K562 (cell line): ENCODE results near the gene A2ML1. TPM values are rescaled to one million over a fixed set of nuclear protein-coding genes. Genes with fewer than 3 reads are reported as not detected.

ENCODE experiments used
- ATAC-seq: fragments of 200-7000 bp; cut with Tn5 transposase; 3 replicates; pipeline ENCODE4 v1.9.1; 2020; ENCODE audit warnings: moderate library complexity
- BruUV-seq: library from RNA; stranded (reverse); fragments of 400-500 nt; replicated peaks from 2 replicates; lab custom pipeline; 2021; lab: Mats Ljungman, UMichigan
- CTCF ChIA-PET: fragments of 300-600 bp; formaldehyde crosslinking; extraction: SDS; loops from one replicate; lab custom pipeline; 2021; ENCODE audit warnings: low intra/inter-chr PET ratio; lab: Yijun Ruan, JAX
- POLR2A ChIA-PET: fragments of 300-600, 350-650 bp; sonication (Branson Sonifier 250); formaldehyde crosslinking; extraction: SDS; loops from one replicate; lab custom pipeline; 2021; ENCODE audit warnings: antibody characterized with exemption, inconsistent platforms; lab: Yijun Ruan, JAX
- DNase-seq, 4 experiments: peaks; one replicate each; pipeline versions ENCODE4 v3.0.0 to v3.0.0-alpha.2; 2011 to 2018; ENCODE audit warnings: low spot score in 3 of 4, mixed read lengths in 3 of 4; ENCODE audit errors: extremely low read depth in 1 of 4
- FAIRE-seq: peaks from 2 replicates; lab custom pipeline; 2011; peaks lifted over from hg19 to GRCh38; lab: Jason Lieb, UNC
- H2AFZ ChIP-seq: 2 replicates; pipeline ENCODE4 v1.6.0; 2011; ENCODE audit warnings: low read depth, low read length, control low read depth, inconsistent platforms
- H3K27ac ChIP-seq: fragments of 200-600 bp; 3 replicates; pipeline ENCODE4 v1.8.0; 2011; ENCODE audit warnings: low read depth, mild to moderate bottlenecking, control low read depth, inconsistent platforms, low read length, moderate library complexity, mixed read lengths; ENCODE audit errors: extremely low read depth
- H3K27me3 ChIP-seq, 2 experiments: fragments of 300-600 bp in 1 of 2; 2 replicates in 1 of 2; 3 replicates in 1 of 2; pipeline versions ENCODE4 v1.6.0 to v1.8.0; 2011; ENCODE audit warnings: inconsistent platforms in 2 of 2, low read length in 2 of 2, mild to moderate bottlenecking in 1 of 2, mixed read lengths in 1 of 2, moderate library complexity in 1 of 2; ENCODE audit not compliant: control insufficient read depth in 2 of 2, insufficient read depth in 2 of 2
- H3K36me3 ChIP-seq: fragments of 300-600 bp; 3 replicates; pipeline ENCODE4 v1.8.0; 2011; ENCODE audit warnings: mild to moderate bottlenecking, low read length, inconsistent platforms; ENCODE audit not compliant: control insufficient read depth, insufficient read depth
- H3K4me1 ChIP-seq, 2 experiments: fragments of 200-600 bp in 1 of 2; replicated peaks in 1 of 2; 2 replicates in 1 of 2; 3 replicates in 1 of 2; pipeline versions ENCODE4 v1.5.1 to v1.8.0; 2011; ENCODE audit warnings: inconsistent platforms in 2 of 2, low read length in 2 of 2, mild to moderate bottlenecking in 1 of 2, mixed read lengths in 1 of 2, moderate library complexity in 1 of 2; ENCODE audit not compliant: control insufficient read depth in 2 of 2, insufficient read depth in 2 of 2
- H3K4me2 ChIP-seq: 2 replicates; pipeline ENCODE4 v1.6.1; 2011; ENCODE audit warnings: low read length, control low read depth, inconsistent platforms, mixed read lengths; ENCODE audit not compliant: insufficient read depth
- H3K4me3 ChIP-seq: fragments of 200-600 bp; sonication (generic), shearing (Covaris generic); 2 replicates; pipeline ENCODE4 v1.5.1; 2016; ENCODE audit warnings: control low read depth, inconsistent platforms
- H3K79me2 ChIP-seq: fragments of 200-600 bp; 3 replicates; pipeline ENCODE4 v1.8.0; 2011; ENCODE audit warnings: low read length, inconsistent platforms; ENCODE audit not compliant: control insufficient read depth, insufficient read depth
- H3K9ac ChIP-seq, 2 experiments: 2 replicates each; pipeline versions ENCODE4 v1.6.0 to v1.6.1; 2011; ENCODE audit warnings: low read depth in 2 of 2, low read length in 2 of 2, control low read depth in 1 of 2, inconsistent platforms in 1 of 2, mild to moderate bottlenecking in 1 of 2, mixed read lengths in 1 of 2; ENCODE audit not compliant: insufficient read depth in 1 of 2
- H3K9me1 ChIP-seq: one replicate; pipeline ENCODE4 v1.6.0; 2011; ENCODE audit warnings: inconsistent platforms, mild to moderate bottlenecking, low read length, moderate library complexity; ENCODE audit not compliant: control insufficient read depth, insufficient read depth
- H3K9me3 ChIP-seq: replicated peaks from 2 replicates; pipeline ENCODE4 v1.5.1; 2011; ENCODE audit warnings: low read depth, low read length, inconsistent platforms; ENCODE audit not compliant: control insufficient read depth, insufficient read depth
- H4K20me1 ChIP-seq: replicated peaks from 2 replicates; pipeline ENCODE4 v1.6.1; 2011; ENCODE audit warnings: low read length, inconsistent platforms, mixed read lengths; ENCODE audit not compliant: control insufficient read depth, insufficient read depth
- ASH1L ChIP-seq: fragments of 450-650 bp; IDR thresholded peaks from 2 replicates; pipeline ENCODE4 v1.6.1; 2018; ENCODE audit warnings: borderline replicate concordance, mild to moderate bottlenecking, low read depth; ENCODE audit not compliant: partially characterized antibody
- HMGN3 ChIP-seq: IDR thresholded peaks from 2 replicates; pipeline ENCODE4 v1.6.1; 2011; ENCODE audit warnings: borderline replicate concordance, low read depth, mild to moderate bottlenecking, mixed read lengths, low read length; ENCODE audit not compliant: insufficient read length; ENCODE audit errors: extremely low read depth
- HNRNPK ChIP-seq: fragments of 200-400 bp; formaldehyde crosslinking; IDR thresholded peaks from one replicate; pipeline ENCODE4 v1.6.1; 2018; ENCODE audit warnings: mild to moderate bottlenecking, low read depth, low read length; ENCODE audit not compliant: poor library complexity, severe bottlenecking
- KLF10 ChIP-seq: fragments of 250-450 bp; sonication (Bioruptor Pico); IDR thresholded peaks from 2 replicates; pipeline ENCODE4 v1.6.1; 2021; ENCODE audit warnings: matching md5 sums
- PHB ChIP-seq: fragments of 250-450 bp; sonication (Bioruptor Pico); IDR thresholded peaks from 2 replicates; pipeline ENCODE4 v1.5.0; 2021
- RHOXF2B ChIP-seq: fragments of 250-450 bp; sonication (Bioruptor Pico); conservative IDR thresholded peaks from 2 replicates; pipeline ENCODE4 v1.5.1; 2021
- TOE1 ChIP-seq, 2 experiments: fragments of 450-650 bp in 1 of 2; sonication (generic) in 1 of 2; formaldehyde crosslinking in 1 of 2; IDR thresholded peaks; 2 replicates each; pipeline versions ENCODE4 v1.7.1 to v1.8.0; 2016 to 2022; ENCODE audit warnings: borderline replicate concordance in 2 of 2, mild to moderate bottlenecking in 2 of 2, antibody characterized with exemption in 1 of 2, inconsistent platforms in 1 of 2, low read depth in 1 of 2, missing genetic modification reagents in 1 of 2, moderate library complexity in 1 of 2
- ZNF232 ChIP-seq: sonication (generic); formaldehyde crosslinking; IDR thresholded peaks from 2 replicates; pipeline ENCODE4 v1.8.0; 2022; ENCODE audit warnings: mild to moderate bottlenecking, missing genetic modification reagents
- ZNF699 ChIP-seq: fragments of 250-450 bp; sonication (Bioruptor Pico); IDR thresholded peaks from 2 replicates; pipeline ENCODE4 v1.8.0; 2021; ENCODE audit warnings: mild to moderate bottlenecking, moderate library complexity; ENCODE audit not compliant: insufficient replicate concordance
- WGBS: fragments of 100-300 bp; shearing (Covaris generic); methylation state at CpG from one replicate; pipeline ENCODE4 v1.1.6; 2016; ENCODE audit warnings: low coverage, mixed read lengths; ENCODE audit not compliant: insufficient coverage; ENCODE audit errors: missing lambda C conversion rate; 5-methylcytosine and 5-hydroxymethylcytosine counted together
- in situ Hi-C: fragments of 300-500 bp; cut with MboI; formaldehyde crosslinking; loops from 4 replicates; pipeline ENCODE4 v1.15.0; 2018; ENCODE audit warnings: inconsistent platforms, mixed read lengths
- intact Hi-C: fragments of 100-400 bp; cut with micrococcal nuclease; formaldehyde crosslinking; loops from 2 replicates; pipeline ENCODE4 v1.14.2; 2022
- polyA plus RNA-seq, 8 experiments: library from polyadenylated mRNA; depleted of rRNA in 4 of 8; stranded (reverse) in 5 of 8; unstranded in 3 of 8; fragments of >200 nt; fragmentation: Nextera tagmentation in 2 of 8; fragmentation: Illumina TruSeq in 1 of 8; extraction: Ambion mirVana in 2 of 8; extraction: Trizol in 1 of 8; gene quantifications; 2 replicates each; pipeline versions ENCODE4 v1.2.1 to v1.2.3, GENCODE V29; 2011 to 2014; ENCODE audit warnings: inconsistent platforms in 1 of 8, missing spikeins in 1 of 8
- total RNA-seq, 7 experiments: library from RNA; depleted of rRNA in 6 of 7; stranded (reverse); fragments of >200 nt in 6 of 7; fragmentation: Illumina TruSeq in 2 of 7; extraction: Trizol in 2 of 7; gene quantifications; 2 replicates each; pipeline versions ENCODE4 v1.2.1 to v1.2.3, GENCODE V29; 2011 to 2021; ENCODE audit warnings: low replicate concordance in 1 of 7
- TF ChIP-seq, protein P1 (sequence below): fragments of 250-450 bp; sonication (Bioruptor Pico); IDR thresholded peaks from 2 replicates; pipeline ENCODE4 v1.4.0; 2020; ENCODE audit warnings: mild to moderate bottlenecking, moderate library complexity
- TF ChIP-seq, protein P2 (sequence below): fragments of 250-450 bp; sonication (Bioruptor Pico); IDR thresholded peaks from 2 replicates; pipeline ENCODE4 v1.4.0; 2020; ENCODE audit warnings: borderline replicate concordance
- TF ChIP-seq, protein P3 (sequence below): fragments of 250-450 bp; sonication (Bioruptor Pico); IDR thresholded peaks from 2 replicates; pipeline ENCODE4 v1.5.0; 2021; ENCODE audit warnings: mild to moderate bottlenecking, borderline replicate concordance
- TF ChIP-seq, protein P4 (sequence below): fragments of 250-450 bp; sonication (Bioruptor Pico); IDR thresholded peaks from 2 replicates; pipeline ENCODE4 v1.4.0; 2020

Gene A2ML1
- total and polyA plus RNA-seq, 9 of the 15 experiments (the other 6 are each of a cell fraction or from before 2014, with no cell fraction given): 0.04 to 0.47 (median 0.13) TPM

DNA sequence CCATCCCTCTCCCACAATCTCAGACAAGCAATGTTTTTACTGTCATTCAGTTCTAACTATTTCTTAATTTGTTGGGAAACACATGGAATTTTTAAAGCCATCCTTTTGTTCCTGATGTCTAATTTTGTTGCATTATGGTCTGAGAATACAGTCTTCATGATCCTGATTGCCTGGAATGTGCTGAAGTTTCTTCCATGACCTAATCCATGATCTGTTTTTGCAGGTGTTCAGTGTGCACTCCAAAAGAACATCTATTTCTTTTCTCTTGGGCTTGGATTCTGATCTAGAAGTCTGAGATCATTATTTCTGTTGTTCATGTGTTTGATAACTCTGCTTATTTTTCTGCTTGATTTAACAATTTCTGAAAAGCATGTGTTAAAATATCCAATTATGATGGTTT lies 48.6 kb downstream of the A2ML1 start (continued):
- TF ChIP-seq, protein P1, sequence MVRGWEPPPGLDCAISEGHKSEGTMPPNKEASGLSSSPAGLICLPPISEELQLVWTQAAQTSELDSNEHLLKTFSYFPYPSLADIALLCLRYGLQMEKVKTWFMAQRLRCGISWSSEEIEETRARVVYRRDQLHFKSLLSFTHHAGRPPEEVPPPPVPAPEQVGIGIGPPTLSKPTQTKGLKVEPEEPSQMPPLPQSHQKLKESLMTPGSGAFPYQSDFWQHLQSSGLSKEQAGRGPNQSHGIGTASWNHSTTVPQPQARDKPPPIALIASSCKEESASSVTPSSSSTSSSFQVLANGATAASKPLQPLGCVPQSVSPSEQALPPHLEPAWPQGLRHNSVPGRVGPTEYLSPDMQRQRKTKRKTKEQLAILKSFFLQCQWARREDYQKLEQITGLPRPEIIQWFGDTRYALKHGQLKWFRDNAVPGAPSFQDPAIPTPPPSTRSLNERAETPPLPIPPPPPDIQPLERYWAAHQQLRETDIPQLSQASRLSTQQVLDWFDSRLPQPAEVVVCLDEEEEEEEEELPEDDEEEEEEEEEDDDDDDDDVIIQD (CRISPR knock-in tag): no peak
- TF ChIP-seq PHB (CRISPR knock-in tag) (no peak), RHOXF2B (CRISPR knock-in tag) (no peak)

DNA sequence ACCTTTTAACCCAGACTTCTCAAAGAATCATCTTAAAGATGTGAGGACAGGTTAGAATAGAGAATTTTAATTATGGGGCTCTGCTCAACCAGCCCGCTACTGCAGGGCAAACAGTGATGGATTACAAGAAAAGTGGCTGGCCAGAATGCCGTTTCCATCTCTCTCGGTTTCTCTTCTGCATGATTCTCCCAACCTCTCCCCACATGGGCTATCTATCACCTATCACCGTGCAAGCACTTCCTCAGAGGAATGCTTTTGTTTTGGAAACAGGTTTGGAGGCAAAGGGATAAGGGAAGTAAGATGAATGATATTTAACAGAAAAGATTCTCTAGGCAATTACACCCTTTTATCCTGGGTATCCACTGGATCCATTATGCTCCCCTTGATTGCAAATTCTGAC lies 54.5 kb downstream of the A2ML1 start:
- CTCF ChIA-PET: no interaction called here
- TF ChIP-seq HMGN3 (no peak), ZNF699 (CRISPR knock-in tag) (no peak), ASH1L (no peak), HNRNPK (no peak), ZNF232 (no peak), KLF10 (no peak), TOE1 (IDR thresholded peaks at IDR 0.05; ENCODE audit: borderline replicate concordance) (no peak), TOE1 (CRISPR knock-in tag; IDR thresholded peaks at IDR 0.05; ENCODE audit: borderline replicate concordance, low read depth) (no peak)
- TF ChIP-seq, protein P2, sequence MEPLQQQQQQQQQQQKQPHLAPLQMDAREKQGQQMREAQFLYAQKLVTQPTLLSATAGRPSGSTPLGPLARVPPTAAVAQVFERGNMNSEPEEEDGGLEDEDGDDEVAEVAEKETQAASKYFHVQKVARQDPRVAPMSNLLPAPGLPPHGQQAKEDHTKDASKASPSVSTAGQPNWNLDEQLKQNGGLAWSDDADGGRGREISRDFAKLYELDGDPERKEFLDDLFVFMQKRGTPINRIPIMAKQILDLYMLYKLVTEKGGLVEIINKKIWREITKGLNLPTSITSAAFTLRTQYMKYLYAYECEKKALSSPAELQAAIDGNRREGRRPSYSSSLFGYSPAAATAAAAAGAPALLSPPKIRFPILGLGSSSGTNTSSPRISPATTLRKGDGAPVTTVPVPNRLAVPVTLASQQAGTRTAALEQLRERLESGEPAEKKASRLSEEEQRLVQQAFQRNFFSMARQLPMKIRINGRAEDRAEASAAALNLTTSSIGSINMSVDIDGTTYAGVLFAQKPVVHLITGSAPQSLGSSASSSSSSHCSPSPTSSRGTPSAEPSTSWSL (CRISPR knock-in tag): no peak
- TF ChIP-seq, protein P3, sequence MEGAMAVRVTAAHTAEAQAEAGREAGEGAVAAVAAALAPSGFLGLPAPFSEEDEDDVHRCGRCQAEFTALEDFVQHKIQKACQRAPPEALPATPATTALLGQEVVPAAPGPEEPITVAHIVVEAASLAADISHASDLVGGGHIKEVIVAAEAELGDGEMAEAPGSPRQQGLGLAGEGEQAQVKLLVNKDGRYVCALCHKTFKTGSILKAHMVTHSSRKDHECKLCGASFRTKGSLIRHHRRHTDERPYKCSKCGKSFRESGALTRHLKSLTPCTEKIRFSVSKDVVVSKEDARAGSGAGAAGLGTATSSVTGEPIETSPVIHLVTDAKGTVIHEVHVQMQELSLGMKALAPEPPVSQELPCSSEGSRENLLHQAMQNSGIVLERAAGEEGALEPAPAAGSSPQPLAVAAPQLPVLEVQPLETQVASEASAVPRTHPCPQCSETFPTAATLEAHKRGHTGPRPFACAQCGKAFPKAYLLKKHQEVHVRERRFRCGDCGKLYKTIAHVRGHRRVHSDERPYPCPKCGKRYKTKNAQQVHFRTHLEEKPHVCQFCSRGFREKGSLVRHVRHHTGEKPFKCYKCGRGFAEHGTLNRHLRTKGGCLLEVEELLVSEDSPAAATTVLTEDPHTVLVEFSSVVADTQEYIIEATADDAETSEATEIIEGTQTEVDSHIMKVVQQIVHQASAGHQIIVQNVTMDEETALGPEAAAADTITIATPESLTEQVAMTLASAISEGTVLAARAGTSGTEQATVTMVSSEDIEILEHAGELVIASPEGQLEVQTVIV (CRISPR knock-in tag): no peak
- TF ChIP-seq, protein P4, sequence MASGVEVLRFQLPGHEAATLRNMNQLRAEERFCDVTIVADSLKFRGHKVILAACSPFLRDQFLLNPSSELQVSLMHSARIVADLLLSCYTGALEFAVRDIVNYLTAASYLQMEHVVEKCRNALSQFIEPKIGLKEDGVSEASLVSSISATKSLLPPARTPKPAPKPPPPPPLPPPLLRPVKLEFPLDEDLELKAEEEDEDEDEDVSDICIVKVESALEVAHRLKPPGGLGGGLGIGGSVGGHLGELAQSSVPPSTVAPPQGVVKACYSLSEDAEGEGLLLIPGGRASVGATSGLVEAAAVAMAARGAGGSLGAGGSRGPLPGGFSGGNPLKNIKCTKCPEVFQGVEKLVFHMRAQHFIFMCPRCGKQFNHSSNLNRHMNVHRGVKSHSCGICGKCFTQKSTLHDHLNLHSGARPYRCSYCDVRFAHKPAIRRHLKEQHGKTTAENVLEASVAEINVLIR (CRISPR knock-in tag): no peak

More for the DNA sequence above, 54.5 kb downstream of the A2ML1 start:
- no peaks in the 10 kb centered on the region for H3K79me2 ChIP-seq
- 4% methylated on average over 3 of the region's 4 CpGs for WGBS
- peaks cover 0 to 3% of the 10 kb centered on the region in 2 experiments; a peak in 2 of 5 replicates for H3K4me1 ChIP-seq
- no peaks in the 10 kb centered on the region for H3K36me3 ChIP-seq
- in situ Hi-C loops: no loop called here
- H3K4me2 ChIP-seq: no peak overlapping the region
- no peak overlapping the region for H3K4me3 ChIP-seq
- DNase-seq: no peak
- FAIRE-seq: no peak
- ATAC-seq: no peak
- H4K20me1 ChIP-seq: no peaks in the 10 kb centered on the region
- H3K9me3 ChIP-seq: no peaks in the 10 kb centered on the region
- H3K9ac ChIP-seq: no peak overlapping the region
- BruUV-seq: no TSS peak
- H3K27ac ChIP-seq: no peak overlapping the region
- no peak overlapping the region for H2AFZ ChIP-seq
- H3K27me3 ChIP-seq: no peaks in the 10 kb centered on the region
- intact Hi-C loops: no loop called here
- POLR2A ChIA-PET: interaction anchor here (0.7 kb wide), 1 partner anchor 147 kb away, joined by 3 read pairs; no protein-coding TSS in a partner anchor
- H3K9me1 ChIP-seq: no peaks in the 10 kb centered on the region
